A673 (cell line): ENCODE measurements around the gene TNFSF13. TPM values are rescaled to one million over a fixed set of nuclear protein-coding genes. Genes with fewer than 3 reads are reported as not detected.

ENCODE experiments used
- total RNA-seq: library from RNA; stranded (reverse); gene quantifications from 2 replicates; pipeline ENCODE4 v1.2.3, GENCODE V29; 2021

TNFSF13 gene
- total RNA-seq, 1 experiment from 2014 or later = 0.69 TPM

Other genes with a start within 250 kb of the TNFSF13 start
- gene GPS2, start 243.4 kb upstream of the TNFSF13 start, total RNA-seq = 116 and 133 TPM in 2 replicates
- 81.7 and 99.5 TPM in 2 replicates for gene NEURL4, start 229.4 kb upstream of the TNFSF13 start, total RNA-seq
- gene ACAP1, start 222.2 kb upstream of the TNFSF13 start, total RNA-seq = 1.1 TPM in 2 replicates
- 3.8 TPM in 2 replicates for gene KCTD11, start 206.6 kb upstream of the TNFSF13 start, total RNA-seq
- not detected in 2 replicates for gene TMEM95, start 203.6 kb upstream of the TNFSF13 start, total RNA-seq
- 0.90 and 1.1 TPM in 2 replicates for gene TNK1, start 177.7 kb upstream of the TNFSF13 start, total RNA-seq
- 15.2 and 29.3 TPM in 2 replicates for gene PLSCR3, start 164.2 kb upstream of the TNFSF13 start, total RNA-seq
- gene TMEM256, start 154.7 kb upstream of the TNFSF13 start, total RNA-seq = 57.6 and 91.6 TPM in 2 replicates
- 36.9 and 60.5 TPM in 2 replicates for gene NLGN2, start 150.9 kb upstream of the TNFSF13 start, total RNA-seq
- 0.43 and 0.55 TPM in 2 replicates for gene SPEM1, start 138.4 kb upstream of the TNFSF13 start, total RNA-seq
- gene SPEM2, start 133.1 kb upstream of the TNFSF13 start, total RNA-seq = 0.24 TPM in 1 of 2 replicates, not detected in the other
- not detected in 2 replicates for gene SPEM3, start 129.9 kb upstream of the TNFSF13 start, total RNA-seq
- gene TMEM102, start 123.3 kb upstream of the TNFSF13 start, total RNA-seq = 3.2 and 4.7 TPM in 2 replicates
- 18.2 and 24.6 TPM in 2 replicates for gene FGF11, start 119.2 kb upstream of the TNFSF13 start, total RNA-seq
- gene CHRNB1, start 113.7 kb upstream of the TNFSF13 start, total RNA-seq = 5.2 and 8.6 TPM in 2 replicates
- 17.7 and 21.0 TPM in 2 replicates for gene ZBTB4, start 79.1 kb upstream of the TNFSF13 start, total RNA-seq
- gene SLC35G6, start 77.3 kb upstream of the TNFSF13 start, total RNA-seq = not detected in 2 replicates
- gene POLR2A, start 74.4 kb upstream of the TNFSF13 start, total RNA-seq = 330 and 341 TPM in 2 replicates
- 0.55 and 0.75 TPM in 2 replicates for gene TNFSF12, start 9.7 kb upstream of the TNFSF13 start, total RNA-seq
- gene SENP3, start 3.2 kb downstream of the TNFSF13 start, total RNA-seq = 113 and 122 TPM in 2 replicates
- gene CD68, start 20.9 kb downstream of the TNFSF13 start, total RNA-seq = 1.6 and 1.8 TPM in 2 replicates
- gene MPDU1, start 25.1 kb downstream of the TNFSF13 start, total RNA-seq = 133 and 149 TPM in 2 replicates
- 0.87 and 1.3 TPM in 2 replicates for gene SOX15, start 31.3 kb downstream of the TNFSF13 start, total RNA-seq
- 101 TPM in 2 replicates for gene FXR2, start 56.1 kb downstream of the TNFSF13 start, total RNA-seq
- 61.7 and 79.3 TPM in 2 replicates for gene SAT2, start 69.1 kb downstream of the TNFSF13 start, total RNA-seq
- gene SHBG, start 71.4 kb downstream of the TNFSF13 start, total RNA-seq = 0.33 TPM in 1 of 2 replicates, not detected in the other
- 3.5 and 5.9 TPM in 2 replicates for gene ATP1B2, start 92.2 kb downstream of the TNFSF13 start, total RNA-seq
- 32.2 and 34.8 TPM in 2 replicates for gene TP53, start 128.7 kb downstream of the TNFSF13 start, total RNA-seq
- 42.2 and 51.8 TPM in 2 replicates for gene WRAP53, start 129.7 kb downstream of the TNFSF13 start, total RNA-seq
- 10.0 and 15.8 TPM in 2 replicates for gene EFNB3, start 146.5 kb downstream of the TNFSF13 start, total RNA-seq
- gene DNAH2, start 159.0 kb downstream of the TNFSF13 start, total RNA-seq = 0.15 and 0.24 TPM in 2 replicates